Activated T-helper 1 cell treated with Interleukin-2 at 50 U/mL for 16 hours (primary cell): ENCODE measurements around the gene RAD51B.

Experiments used
- DNase-seq: peaks from one replicate; pipeline ENCODE4 v3.0.0-alpha.2; 2020; ENCODE audit warnings: low read depth

The RAD51B gene

DNA sequence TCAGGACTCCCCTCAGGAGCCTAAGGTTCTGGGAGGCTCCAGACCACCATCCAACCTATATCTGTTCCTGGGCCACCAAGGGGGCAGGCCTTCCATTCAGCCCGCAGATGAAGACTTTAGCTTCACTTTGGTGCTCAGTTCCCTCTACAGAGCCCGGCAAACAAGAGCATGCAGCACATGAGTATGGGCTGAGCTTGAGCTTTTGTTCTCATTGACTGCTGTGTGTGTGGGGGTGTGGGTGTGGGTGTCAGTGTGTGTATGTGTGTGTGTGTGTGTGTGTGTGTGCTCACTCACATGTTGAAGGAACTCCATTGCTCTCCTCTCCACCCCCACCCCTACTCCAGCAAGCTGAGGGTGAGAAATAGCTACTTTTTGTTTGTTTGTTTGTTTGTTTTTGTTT is 754.1 kb downstream of the RAD51B start:
- no peak for DNase-seq

- DNase-seq: no peak
Measured at GRCh38 chr14:68574461-68574860, 754.9 kb downstream of the RAD51B start.

GRCh38 chr14:68574906-68575305 is 755.3 kb downstream of the RAD51B start:
- no peak for DNase-seq

DNA sequence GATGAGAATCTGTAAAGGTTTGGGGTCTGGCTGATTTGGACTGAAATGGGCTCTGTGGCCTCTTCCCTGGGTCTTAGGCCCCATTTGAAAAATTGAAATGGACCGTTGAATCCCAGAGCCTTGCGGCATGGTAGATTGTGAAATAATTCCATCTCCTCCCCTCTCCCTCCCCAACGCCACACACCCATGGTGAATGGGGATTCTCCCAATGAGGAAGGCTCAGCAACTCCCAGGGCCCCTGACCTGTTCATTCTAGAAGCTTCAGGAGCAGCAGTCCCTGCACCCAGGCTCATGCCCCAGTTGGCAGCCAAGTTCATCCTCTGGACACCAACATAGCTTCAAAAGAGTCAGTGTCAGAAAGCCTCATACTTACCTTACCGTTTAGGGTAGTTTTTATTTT is 755.8 kb downstream of the RAD51B start:
- no peak for DNase-seq

GRCh38 chr14:68576031-68576430 is 756.5 kb downstream of the RAD51B start:
- no peak for DNase-seq

GRCh38 chr14:68576496-68577244 is 757.1 kb downstream of the RAD51B start:
- no peak for DNase-seq

DNA sequence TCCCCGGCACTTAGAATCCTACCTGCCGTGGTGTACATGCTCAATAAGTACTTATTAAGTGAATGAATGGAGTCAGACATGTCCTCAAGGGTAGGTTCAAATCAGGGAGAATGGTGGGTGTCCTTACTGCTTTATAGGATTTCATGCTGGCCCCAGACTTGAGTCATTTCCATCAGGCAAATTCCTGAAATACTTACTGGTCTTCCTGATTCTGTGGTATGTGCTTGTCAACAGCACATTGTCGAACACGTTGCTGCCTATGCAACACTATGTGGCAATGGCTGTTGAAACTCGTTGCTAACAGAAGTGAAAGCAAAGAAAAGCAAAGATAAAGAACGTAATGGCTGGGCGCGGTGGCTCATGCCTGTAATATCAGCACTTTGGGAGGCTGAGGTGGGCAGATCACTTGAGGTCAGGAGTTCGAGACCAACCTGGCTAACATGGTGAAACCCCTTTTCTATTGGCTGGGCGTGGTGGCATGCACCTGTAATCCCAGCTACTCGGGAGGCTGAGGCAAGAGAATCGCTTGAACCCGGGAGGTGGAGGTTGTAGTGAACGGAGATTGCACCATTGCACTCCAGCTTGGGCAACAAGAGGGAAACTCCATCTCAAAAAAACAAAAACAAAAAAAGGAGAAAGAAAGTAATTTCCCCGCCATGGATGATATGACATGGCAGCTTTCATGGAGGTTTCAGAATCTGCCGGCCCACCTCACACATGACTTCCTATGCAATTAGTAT is 758.4 kb downstream of the RAD51B start:
- no peak for DNase-seq

DNA sequence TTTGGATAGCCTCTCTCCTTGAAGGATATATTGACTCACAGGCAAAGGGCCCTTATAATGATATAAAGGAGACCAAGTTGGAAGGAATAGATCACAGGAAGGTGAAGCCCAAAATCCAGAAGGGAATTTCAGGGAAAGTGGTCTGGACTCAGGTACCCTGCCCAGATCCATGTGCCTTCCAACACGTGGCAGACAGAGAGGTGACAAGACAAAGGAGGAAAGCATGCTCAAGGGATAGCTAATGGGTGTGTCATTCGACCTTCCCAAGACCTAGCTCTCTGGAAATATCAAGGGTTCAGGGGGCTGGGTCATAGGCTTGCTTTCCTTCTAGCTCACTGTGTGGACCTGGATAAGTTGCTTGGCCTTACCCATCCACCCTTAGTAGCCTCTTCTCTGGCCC is 759.0 kb downstream of the RAD51B start:
- no peak for DNase-seq

GRCh38 chr14:68580096-68580645 is 760.6 kb downstream of the RAD51B start:
- no peak for DNase-seq

GRCh38 chr14:68580671-68581070 is 761.1 kb downstream of the RAD51B start:
- no peak for DNase-seq

DNA sequence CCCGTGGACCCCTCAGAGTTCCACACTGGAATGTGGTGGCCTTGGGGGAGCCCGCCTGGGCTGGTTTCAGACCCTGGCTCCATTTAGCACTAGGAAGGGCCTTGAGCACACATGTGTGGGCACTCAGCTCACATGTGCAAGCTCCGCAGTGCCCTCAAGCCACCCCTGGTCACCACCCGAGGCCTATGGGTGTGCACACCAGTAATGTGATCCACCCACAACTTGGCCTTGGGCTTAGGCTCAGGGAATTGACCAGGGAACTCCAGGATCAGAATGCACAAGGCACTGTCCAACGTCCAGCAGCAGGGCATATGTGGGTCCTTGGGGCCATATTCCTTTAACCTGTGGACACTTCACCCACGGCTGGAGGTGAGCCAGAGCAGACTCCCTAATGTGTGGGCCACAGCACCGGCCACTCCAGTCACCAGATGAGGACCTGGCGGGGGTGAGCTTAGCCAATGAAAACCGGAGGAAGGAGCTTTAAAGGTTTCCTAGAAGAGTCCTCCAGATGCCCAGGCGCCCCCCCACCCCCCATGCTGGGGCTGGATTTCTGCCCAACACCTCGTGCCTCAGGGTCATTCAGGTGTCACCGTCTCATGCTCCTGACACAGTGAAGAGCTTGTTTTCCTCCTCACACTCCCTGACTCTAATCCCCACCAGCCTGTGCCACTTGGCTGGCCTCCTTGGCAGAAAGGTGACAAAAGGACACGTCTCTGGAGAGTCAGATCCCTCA is 764.1 kb downstream of the RAD51B start:
- DNase-seq: no peak

DNA sequence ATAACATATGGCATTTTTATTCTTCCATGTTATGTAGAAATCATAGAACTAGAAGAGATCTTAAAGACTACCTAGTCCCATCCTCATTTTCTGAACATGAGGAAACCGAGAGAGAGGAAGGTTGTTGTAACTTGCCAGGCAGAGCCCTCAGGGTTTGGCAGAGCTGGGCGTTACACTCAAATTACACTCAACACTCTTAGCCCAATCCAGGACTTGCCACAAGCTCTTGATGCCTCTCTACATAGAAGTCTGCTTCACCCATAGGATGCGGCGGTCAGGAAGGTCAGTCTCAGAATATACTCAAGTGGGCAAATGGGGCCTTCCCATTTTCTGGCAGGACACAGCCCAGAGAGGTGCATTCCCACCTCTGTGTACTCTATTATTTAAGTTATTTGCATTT is 765.2 kb downstream of the RAD51B start:
- DNase-seq: no peak

GRCh38 chr14:68585690-68586089 is 766.1 kb downstream of the RAD51B start:
- no peak for DNase-seq

GRCh38 chr14:68586896-68587751 is 767.5 kb downstream of the RAD51B start:
- no peak for DNase-seq

GRCh38 chr14:68587931-68588330 is 768.4 kb downstream of the RAD51B start:
- no peak for DNase-seq

DNA sequence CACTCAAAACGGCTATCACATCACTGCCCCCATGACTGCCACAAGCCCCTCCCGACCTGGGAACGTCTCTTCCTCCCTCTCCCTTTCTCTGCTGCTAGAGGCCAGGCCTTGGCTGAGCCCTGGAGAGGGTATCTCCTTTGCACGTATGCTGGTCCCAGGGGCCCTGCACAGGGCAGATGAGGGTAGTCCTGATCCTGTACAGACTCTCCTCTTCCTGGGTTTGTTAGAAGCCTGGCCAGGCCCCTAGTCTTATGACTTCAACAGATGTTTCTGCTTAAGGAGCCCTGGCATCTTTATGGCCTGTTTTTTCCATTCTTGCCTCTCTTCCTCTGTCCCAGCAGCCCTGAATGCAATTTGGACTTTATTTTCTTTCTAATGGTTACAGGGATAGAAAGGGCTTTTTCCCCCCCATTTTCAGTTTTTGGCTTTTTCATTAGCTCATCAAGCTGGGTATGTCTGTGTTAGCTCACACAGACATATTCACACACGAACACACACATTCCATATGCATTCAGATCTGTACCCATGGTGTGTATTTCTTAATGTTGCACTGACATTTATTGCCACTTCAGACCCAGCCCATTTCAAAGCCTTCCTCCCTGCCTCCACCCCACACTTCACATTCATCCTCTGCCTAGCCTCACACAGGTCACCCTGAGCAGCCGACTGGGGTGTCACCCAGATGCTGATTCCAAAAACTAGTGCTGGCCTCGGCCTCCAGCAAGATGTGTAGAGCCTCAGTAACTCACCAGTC is 770.0 kb downstream of the RAD51B start:
- no peak for DNase-seq

- no peak for DNase-seq
Measured at GRCh38 chr14:68590201-68590522, 770.6 kb downstream of the RAD51B start.

- DNase-seq: no peak
Measured at GRCh38 chr14:68591786-68592185, 772.2 kb downstream of the RAD51B start.

GRCh38 chr14:68592948-68593556 is 773.5 kb downstream of the RAD51B start:
- no peak for DNase-seq

- no peak for DNase-seq
Measured at GRCh38 chr14:68593806-68594536, 774.4 kb downstream of the RAD51B start.
